AG10803 (cell line): Measurements from ENCODE around the gene SGPP2.
A peak's percentile ranks its signal among the peaks of the same experiment; 100 is the strongest.

Source experiments
- DNase-seq: peaks from one replicate; pipeline ENCODE4 v3.0.0; 2010; ENCODE audit warnings: low read depth
- H3K4me3 ChIP-seq: 2 replicates; pipeline ENCODE4 v1.5.1; 2011; ENCODE audit warnings: mild to moderate bottlenecking, low read length, control low read depth
- CTCF ChIP-seq: conservative IDR thresholded peaks from 2 replicates; pipeline ENCODE4 v1.5.1; 2011; ENCODE audit warnings: mild to moderate bottlenecking, low read length, control low read depth, inconsistent platforms

SGPP2 gene

GRCh38 chr2:222436040-222436413, 11.7 kb downstream of the SGPP2 start:
- no peak for TF ChIP-seq CTCF
- DNase-seq = no peak
- H3K4me3 ChIP-seq = no peak overlapping the region

- TF ChIP-seq CTCF = no peak
- DNase-seq = no peak
- H3K4me3 ChIP-seq = no peak overlapping the region
Observed at GRCh38 chr2:222439692-222440091, 15.3 kb downstream of the SGPP2 start.

GRCh38 chr2:222440673-222441422, 16.5 kb downstream of the SGPP2 start:
- no peak overlapping the region for H3K4me3 ChIP-seq
- no peak for TF ChIP-seq CTCF
- DNase-seq = peak; percentile 82

- DNase-seq = no peak
- TF ChIP-seq CTCF = no peak
- no peak overlapping the region for H3K4me3 ChIP-seq
Observed at GRCh38 chr2:222442665-222443064, 18.3 kb downstream of the SGPP2 start.

- TF ChIP-seq CTCF = no peak
- peak; percentile 62 for DNase-seq
Observed at GRCh38 chr2:222445227-222445626, 20.9 kb downstream of the SGPP2 start.

GRCh38 chr2:222447131-222447530, 22.8 kb downstream of the SGPP2 start:
- TF ChIP-seq CTCF = no peak
- H3K4me3 ChIP-seq = no peak overlapping the region
- DNase-seq = no peak

More at GRCh38 chr2:222445227-222445626, 20.9 kb downstream of the SGPP2 start:
- no peak overlapping the region for H3K4me3 ChIP-seq

- peak; percentile 96 for DNase-seq
- TF ChIP-seq CTCF = no peak
- H3K4me3 ChIP-seq = no peak overlapping the region
Observed at GRCh38 chr2:222448748-222449181, 24.4 kb downstream of the SGPP2 start.
